ENCODE data around the gene JUN.
"Not testable (repeated sequence)": the region's sequence is repeated elsewhere in the genome, so short reads cannot be mapped to it uniquely, and the experiment has no call there.

JUN gene

DNA sequence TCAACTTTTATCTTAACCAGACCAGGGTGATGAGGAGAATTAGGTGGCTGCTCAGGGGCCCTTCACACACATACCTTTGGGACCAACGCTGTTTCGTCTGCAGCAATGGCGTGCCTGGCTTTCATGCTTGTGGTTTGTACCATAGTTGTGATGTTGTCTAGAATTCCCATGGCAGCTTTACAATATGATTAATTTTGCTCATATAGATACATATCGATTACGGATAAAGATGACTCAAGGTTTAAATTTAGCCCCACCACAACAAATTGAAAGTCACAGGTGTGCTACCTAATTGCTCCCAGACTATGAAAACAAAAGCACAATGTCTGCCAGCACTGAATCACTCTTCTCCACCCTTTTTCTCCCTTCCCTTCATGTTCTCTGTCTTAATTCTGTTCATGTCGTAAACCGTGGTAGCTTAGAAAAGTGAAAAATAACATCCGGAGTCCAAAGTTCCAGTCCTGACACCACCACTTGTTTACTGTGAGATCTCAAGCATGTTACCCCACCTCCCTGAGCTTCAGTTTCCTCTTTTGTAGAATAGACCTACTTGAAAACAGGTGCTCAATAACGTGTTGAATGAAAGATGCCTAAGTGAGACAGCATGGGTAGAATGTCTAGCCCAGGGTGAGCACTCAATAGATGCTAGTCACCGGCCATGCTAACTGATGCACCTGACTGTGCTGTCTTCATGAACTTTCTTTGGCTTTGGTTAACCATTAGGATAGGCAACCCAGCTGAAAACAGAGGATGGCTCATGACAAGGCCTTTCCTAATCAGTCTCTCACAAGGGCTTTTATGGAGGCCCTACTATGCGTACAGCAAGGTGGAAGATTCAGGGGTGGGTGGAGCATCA lies 22.1 kb upstream of the JUN start:
- no peak for DNase-seq

DNA sequence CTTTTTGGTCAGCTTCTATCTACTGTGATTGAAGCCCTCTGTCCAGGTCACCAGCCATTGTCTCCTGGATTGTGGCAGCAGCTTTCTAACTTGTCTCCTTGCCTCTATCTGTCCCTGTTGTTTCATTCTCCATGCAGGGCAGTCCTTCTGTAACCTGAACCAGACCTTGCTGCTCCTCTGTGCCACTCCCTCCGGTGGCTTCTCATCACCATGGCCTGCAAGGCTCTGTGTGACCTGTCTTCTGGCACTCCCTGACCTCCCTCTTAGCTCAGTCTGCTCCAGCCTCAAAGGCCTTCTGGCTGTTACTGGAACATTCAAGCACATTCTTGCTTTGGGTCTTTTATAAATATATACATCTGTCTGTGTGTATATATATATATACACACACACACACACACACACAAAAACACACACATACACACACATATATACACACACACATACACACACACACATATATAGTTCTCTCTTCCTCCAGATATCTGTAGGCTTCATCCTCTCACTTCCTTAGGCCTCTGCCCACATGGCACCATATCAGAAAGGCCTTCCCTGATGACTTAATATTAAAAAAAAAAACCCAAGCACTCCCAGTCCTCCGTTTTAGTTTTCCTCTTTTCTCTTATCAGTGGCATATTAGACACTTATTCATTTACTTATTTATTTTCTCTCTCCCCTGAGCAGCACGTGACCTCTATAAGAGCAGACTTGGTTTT lies 21.2 kb upstream of the JUN start:
- DNase-seq: no peak

- no peak for DNase-seq
These were observed 20.0 kb upstream of the JUN start for GRCh38 chr1:58803858-58804257.

GRCh38 chr1:58802640-58803399 lies 19.0 kb upstream of the JUN start:
- no peak for DNase-seq

DNA sequence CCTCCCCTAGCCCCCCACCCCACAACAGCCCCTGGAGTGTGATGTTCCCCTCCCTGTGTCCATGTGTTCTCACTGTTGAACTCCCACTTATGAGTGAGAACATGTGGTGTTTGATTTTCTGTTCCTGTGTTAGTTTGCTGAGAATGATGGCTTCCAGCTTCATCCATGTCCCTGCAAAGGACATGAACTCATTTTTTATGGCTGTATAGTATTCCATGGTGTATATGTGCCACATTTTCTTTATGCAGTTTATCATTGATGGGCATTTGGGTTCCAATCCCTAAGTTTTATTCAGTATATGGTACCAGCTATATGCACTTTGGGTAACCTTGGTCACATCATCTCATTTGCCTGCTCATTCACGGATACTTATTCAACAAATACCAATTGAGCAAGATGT lies 17.4 kb upstream of the JUN start:
- DNase-seq: not testable (repeated sequence)

GRCh38 chr1:58799650-58800049 lies 15.8 kb upstream of the JUN start:
- DNase-seq: no peak

GRCh38 chr1:58798910-58799442 lies 15.1 kb upstream of the JUN start:
- DNase-seq: no peak

GRCh38 chr1:58796416-58796815 lies 12.6 kb upstream of the JUN start:
- no peak for DNase-seq

- DNase-seq: no peak
These were observed 10.7 kb upstream of the JUN start for GRCh38 chr1:58794585-58794984.

DNA sequence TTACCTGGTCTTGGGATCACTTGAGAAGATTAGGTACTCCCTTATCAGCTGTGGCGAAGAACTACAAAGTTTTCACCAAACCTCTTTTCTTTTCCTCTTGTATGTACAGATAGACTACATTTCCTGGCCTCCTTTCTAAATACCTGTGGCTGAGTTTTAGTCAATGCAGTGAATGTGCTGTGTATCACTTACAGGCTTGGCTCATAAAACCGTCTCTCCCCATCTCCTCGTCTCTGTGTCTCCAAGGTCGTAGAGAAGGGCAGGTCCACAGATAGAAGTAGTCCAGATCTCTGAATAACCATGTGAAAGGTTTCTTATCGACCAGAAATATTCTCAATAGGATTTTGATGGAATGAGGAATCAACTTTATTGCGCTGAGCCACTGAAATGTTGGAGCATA lies 9.0 kb upstream of the JUN start:
- DNase-seq: no peak

DNA sequence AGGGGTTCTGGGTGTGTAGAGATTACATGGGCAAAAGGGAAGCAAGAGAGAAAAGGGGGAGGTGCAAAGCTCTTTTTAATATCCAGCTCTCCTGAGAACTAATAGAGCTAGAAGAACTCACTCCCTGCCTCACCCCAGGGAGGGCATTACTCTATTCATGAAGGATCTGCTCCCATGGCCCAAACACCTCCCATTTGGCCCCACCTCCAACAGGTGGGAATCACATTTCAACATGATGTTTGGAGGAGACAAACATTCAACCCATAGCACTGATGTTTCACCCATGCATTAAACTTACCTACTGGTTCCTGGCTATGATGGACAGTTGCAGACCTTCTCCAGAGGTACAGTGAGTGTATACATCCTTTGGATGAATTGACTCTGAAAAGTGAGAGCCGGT lies 7.3 kb upstream of the JUN start:
- DNase-seq: no peak

DNA sequence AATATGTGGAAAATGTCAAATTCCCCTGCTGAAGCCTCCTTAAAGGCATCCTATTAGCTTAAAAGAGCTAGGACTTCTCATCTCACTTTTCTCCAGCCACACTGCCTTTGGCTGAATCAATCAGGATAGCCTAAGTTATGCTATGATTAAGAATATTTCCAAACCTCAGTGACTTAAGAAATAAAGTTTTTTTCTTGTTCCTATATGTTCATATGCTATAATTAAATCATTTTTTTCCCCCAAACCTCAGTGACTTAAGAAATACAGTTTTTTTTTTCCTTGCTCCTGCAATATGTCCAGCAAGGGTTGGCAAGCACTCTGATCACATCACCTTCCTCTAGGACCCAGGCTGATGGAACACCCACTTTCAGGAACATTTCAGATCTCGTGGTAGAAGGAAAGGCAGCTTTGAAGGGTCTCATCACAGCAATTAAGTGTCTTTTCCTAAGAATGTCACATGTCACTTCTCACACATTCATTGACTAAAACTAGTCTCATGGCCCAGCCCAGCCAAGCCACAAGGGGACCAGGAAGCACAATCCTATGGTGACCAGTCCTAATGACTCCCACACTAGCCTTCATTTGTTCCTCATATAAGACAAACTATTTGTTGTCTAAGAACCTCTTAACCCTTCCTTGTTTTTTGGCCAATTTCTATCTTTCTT lies 6.3 kb upstream of the JUN start:
- no peak for DNase-seq

DNA sequence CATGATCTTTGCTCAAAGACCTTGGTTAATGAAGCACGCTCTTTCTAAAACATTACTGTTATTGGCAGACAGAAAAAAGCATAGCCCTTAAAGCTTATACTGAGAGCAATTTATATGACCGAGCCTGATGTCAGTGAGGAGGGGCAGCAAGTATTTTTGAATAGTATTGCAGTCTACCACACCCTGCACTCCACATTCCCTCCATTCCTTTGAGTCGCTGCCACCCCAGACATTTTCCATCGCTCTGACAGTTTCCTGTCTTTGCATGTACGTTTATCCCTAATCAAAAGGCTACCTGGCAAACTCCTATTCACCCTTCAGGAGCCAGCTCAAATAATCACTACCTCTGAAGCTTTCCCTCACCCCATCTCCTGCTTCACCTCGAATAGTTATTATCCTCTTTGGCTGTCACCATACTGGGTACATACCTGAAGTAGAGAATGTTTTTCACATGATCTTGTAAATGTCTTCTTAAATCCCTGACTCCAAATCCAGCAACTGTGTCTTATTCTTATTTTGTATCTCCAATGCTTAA lies 5.5 kb upstream of the JUN start:
- no peak for DNase-seq

DNA sequence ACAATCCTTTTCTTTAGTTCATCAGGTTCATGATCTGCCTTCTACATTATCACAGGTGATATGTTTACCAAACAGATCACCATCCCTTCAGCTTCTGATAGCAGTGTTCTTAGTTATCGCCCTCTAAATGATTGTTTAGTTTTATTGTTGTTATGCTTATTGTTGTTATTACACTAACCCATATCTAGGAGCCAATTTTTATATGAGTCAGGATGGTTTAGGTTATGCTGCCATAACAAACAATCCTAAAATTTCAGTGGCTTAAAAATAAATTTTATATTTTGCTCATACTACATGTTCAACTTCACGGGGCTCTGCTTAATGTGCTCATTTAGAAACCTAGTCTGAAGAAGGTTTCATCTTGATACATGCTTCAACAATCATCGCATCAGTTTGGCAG lies 4.4 kb upstream of the JUN start:
- DNase-seq: no peak

DNA sequence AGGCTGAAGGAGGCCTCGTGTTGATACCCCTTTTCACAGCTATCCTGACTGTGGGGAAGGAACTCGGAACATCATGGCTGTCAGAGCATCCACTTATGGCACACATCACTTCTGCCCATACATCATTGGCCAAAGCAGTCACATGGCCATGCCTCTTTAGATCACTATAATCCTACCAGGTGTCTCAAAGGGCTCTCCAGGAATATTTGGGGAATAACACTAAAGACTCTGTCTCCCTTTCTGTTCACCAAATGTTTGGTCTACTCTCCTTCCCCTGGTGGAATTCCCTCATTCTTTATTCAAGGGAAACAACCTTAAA lies 3.0 kb upstream of the JUN start:
- DNase-seq: no peak

GRCh38 chr1:58786184-58786926 lies 2.5 kb upstream of the JUN start:
- no peak for DNase-seq

DNA sequence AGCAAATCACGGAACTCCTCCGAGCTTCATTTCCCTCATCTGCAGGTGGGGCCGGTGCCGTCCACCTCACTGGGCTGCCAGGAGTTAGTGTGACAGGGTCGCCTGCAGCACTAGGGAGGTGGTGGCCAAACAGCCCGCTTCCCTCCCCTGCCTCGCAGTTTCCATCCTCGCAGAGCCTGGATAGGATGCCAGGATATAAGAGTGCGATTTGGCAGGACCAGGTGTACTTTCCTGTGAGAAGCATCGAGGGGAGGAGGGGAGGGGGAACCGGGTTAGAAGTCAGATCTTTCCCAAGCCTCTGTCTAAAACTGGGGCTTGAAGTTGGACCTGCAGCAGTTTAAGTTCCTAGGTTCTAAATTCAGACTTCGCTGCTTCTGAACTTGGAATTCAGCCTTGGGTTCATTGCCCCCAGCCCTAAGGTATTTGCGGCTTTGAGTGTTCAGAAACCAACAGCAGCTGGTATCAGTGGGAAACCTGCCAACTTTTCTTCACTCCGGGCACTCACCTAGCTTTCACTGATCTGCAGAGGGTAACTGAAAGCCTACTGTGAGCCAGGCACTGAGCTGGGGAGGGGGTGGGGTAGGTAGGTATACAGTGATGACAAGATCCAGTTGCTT lies 1.7 kb upstream of the JUN start:
- no peak for DNase-seq

DNA sequence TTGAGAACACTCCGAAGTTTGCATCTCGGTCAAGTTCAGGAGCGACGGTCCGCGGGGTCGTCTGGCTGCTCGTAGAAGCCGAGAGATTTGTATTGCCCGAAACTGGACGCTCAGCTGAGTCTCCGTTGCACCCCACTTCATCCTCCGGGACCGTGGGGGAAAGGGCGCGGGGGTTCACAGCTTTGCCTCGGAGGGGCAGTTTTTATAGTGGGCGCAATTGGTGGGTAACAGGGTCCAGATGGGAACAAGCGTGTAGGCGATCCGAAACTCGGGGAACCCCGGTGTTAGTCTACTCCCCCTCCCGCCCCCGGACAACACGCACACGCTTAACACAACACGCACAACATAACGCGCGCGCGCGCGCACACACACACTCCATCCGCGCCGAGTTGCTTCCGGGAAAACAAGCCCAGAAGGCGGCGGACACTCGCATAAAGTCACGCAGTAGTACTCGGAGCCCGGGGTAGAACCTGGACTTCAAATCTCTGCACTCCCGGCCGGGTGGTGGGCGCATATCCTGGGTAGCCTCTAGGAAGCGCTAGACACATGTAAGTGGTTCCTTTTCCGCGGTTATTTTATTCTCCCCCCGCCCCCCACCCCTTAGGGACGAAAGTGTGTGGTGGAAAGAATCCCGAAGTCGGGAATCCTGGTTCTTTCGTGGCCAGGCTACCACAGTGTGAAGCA lies 1.1 kb upstream of the JUN start:
- DNase-seq: peak; percentile 73 to 79

GRCh38 chr1:58783090-58783992 lies 506 bp downstream of the JUN start:
- peak; percentile 48 to 59 for DNase-seq
